ENCODE data around the gene ZNF783. TPM values are rescaled to one million over a fixed set of nuclear protein-coding genes. Genes with fewer than 3 reads are reported as not detected.
"Not testable (repeated sequence)": the region's sequence is repeated elsewhere in the genome, so short reads cannot be mapped to it uniquely, and the experiment has no call there.

Gene ZNF783
- total and polyA plus RNA-seq, 9 donors: 5.5 to 27.6 (median 17.0) TPM

DNA sequence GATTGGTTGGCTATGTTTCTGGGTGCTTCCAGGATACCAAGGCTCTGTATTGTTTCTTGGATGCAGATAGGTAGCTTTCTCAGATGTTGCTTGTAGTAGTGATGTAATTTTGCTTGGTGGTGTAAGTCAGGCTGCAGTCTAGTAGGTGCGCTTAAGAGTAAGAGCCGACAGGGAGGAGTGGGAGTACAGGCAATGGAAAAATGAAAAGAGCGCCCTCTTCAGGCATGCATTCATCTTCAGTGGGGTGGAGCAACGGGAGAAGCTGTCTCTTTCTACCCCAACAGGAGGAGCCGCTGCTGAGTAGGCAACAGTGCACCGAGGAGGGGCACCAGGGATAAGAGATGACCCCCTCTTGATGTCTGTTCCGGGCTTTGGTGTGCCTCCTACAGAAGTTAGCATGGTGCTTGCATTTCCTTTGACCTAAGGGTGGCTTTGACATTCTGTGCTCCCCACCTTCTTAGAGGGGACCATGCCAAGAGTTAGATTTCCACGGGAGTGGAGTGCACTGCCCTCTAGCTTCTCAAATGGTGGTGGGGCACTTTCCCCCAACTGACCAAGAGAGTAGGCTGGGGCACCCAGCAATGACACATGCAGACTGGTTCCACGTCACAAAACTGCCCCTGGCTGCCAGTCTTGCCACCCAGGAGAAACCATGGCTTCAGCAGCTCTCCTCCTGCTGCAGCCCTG lies 56.1 kb downstream of the ZNF783 start:
- Histone ChIP-seq H3K27ac (no peak overlapping the region), H3K4me1 (ENCODE audit: insufficient read depth) (no peaks in the 10 kb centered on the region), H3K9me3 (no peaks in the 10 kb centered on the region), H3K4me3 (no peak overlapping the region), H3K36me3 (no peaks in the 10 kb centered on the region), H3K27me3 (no peaks in the 10 kb centered on the region)
- no peak for DNase-seq
- 61 to 73% (median 71%) methylated on average over 9 of the region's 9 CpGs for whole genome bisulfite sequencing, 3 donors
- TF ChIP-seq POLR2A (IDR thresholded peaks at IDR 0.05) (no peak), EP300 (IDR thresholded peaks at IDR 0.05) (no peak)
- TF ChIP-seq, protein P1, sequence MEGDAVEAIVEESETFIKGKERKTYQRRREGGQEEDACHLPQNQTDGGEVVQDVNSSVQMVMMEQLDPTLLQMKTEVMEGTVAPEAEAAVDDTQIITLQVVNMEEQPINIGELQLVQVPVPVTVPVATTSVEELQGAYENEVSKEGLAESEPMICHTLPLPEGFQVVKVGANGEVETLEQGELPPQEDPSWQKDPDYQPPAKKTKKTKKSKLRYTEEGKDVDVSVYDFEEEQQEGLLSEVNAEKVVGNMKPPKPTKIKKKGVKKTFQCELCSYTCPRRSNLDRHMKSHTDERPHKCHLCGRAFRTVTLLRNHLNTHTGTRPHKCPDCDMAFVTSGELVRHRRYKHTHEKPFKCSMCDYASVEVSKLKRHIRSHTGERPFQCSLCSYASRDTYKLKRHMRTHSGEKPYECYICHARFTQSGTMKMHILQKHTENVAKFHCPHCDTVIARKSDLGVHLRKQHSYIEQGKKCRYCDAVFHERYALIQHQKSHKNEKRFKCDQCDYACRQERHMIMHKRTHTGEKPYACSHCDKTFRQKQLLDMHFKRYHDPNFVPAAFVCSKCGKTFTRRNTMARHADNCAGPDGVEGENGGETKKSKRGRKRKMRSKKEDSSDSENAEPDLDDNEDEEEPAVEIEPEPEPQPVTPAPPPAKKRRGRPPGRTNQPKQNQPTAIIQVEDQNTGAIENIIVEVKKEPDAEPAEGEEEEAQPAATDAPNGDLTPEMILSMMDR (IDR thresholded peaks at IDR 0.05): no peak
- intact Hi-C loops (cut with DNase I): no loop called here

DNA sequence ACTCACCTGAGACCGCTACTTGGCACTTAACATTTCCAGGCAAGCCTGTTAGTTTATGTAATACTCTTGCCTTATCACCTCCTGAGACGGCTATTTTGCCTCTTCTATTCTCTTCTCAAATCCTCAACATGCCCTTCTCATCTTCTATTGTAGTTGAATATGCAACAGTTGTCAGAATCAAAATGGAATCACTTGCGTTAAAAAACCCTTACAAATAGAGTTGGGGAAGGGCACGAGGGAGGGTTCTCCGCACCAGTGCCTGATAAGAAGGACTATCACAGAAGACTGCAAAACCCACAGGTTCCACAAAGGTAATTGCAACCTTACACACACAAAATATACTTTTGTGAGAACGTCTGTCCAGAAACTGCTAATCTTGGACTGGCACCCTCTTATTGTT lies 57.4 kb downstream of the ZNF783 start:
- TF ChIP-seq, protein P1 (IDR thresholded peaks at IDR 0.05): no peak
- TF ChIP-seq EP300 (IDR thresholded peaks at IDR 0.05) (no peak), POLR2A (IDR thresholded peaks at IDR 0.05) (no peak)
- H3K4me3 ChIP-seq: no peak overlapping the region
- H3K4me1 ChIP-seq (ENCODE audit: insufficient read depth): no peaks in the 10 kb centered on the region
- intact Hi-C loops (cut with DNase I): no loop called here
- H3K9me3 ChIP-seq: no peaks in the 10 kb centered on the region
- no peaks in the 10 kb centered on the region for H3K27me3 ChIP-seq
- no peak overlapping the region for H3K27ac ChIP-seq
- DNase-seq: no peak
- 87 to 89% (median 87%) methylated on average over 6 of the region's 6 CpGs for WGBS, 3 donors
- no peaks in the 10 kb centered on the region for H3K36me3 ChIP-seq

DNA sequence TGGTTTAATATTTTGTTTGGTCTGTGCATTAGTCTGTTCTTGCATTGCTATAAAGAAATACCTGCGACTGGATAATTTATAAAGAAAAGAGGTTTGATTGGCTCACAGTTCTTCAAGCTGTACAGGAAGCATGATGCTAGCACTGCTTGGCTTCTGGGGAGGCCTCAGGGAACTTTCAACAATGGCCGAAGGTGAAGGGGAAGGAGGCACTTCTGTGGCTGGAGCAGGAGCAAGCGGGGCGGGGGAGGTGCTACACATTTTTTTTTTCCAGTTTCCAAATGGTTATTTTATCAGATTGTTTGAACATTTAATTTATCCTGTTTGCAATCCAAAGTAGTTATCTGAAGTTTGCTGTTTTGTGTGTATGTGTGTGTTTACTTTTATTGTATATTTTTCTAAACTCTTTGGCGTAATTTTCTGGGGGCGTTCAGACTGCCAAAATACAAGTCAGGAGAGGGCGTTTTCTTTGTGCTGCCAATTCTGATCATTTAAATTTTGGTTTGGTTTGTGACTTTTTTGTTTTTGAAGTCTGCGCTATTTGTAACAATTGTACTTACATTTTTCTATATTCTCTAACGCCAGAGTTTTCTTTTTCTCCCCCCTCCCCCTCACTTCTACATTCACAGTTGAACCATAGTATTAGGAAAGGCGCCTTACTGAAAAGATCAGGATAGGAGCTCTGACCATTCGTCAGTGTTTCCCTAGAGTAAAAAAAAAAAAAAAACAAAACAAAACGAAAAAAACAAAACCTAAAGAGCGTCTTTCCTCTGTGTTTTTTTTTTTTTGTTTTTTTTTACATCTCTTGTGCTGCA lies 58.5 kb downstream of the ZNF783 start:
- no peaks in the 10 kb centered on the region for H3K27me3 ChIP-seq
- DNase-seq: no peak
- no peaks in the 10 kb centered on the region for H3K36me3 ChIP-seq
- H3K4me1 ChIP-seq (ENCODE audit: insufficient read depth): no peaks in the 10 kb centered on the region
- intact Hi-C loops (cut with DNase I): no loop called here
- 55 to 66% (median 55%) methylated on average over 13 of the region's 13 CpGs for WGBS, 3 donors
- no peaks in the 10 kb centered on the region for H3K9me3 ChIP-seq
- no peak overlapping the region for H3K4me3 ChIP-seq
- TF ChIP-seq POLR2A (IDR thresholded peaks at IDR 0.05): no peak
- TF ChIP-seq, protein P1 (IDR thresholded peaks at IDR 0.05): no peak
- no peak for TF ChIP-seq EP300 (IDR thresholded peaks at IDR 0.05)
- no peak overlapping the region for H3K27ac ChIP-seq

DNA sequence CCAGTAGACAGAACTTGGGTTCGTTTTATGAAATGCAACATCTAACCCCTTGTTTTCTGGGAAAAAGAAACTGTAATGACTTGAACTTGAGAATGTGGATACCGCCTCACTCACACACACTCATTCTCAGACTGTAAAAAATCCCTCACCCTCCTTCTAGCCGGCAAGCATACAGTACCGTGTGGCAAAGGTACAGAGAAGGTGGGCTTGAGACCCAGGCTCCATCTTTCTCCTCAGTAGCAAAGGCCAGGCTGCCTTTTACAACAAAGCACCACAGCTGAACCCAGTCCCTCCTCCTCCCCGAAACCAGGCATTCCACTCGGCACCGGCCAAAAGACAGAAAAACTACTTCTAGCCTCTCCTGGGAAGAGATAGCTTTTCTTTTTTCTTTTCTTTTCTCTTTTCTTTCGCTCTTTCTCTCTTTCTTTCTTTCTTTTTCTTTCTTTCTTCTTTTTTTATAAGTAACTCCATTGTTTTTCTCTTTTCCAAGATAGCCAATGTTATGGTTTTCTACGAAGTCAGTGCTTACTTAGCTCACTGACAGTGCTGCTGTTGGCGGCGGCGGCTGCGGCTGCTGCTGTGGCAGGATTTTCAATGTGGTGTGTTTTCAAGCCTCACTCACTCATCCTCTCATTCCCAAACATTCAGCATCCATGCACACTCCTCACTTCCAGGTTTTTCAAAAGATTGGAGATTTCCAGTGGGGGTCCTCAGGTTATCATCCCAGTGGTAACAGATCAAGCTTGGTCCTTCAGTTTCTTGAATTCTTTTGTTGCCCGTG lies 59.3 kb downstream of the ZNF783 start:
- 45 to 56% (median 48%) methylated on average over 14 of the region's 14 CpGs for WGBS, 3 donors
- peak overlapping the region; percentile 31 for H3K4me3 ChIP-seq
- not testable (repeated sequence) for H3K27ac ChIP-seq

More for the DNA sequence above, 59.3 kb downstream of the ZNF783 start:
- H3K27me3 ChIP-seq; DNase-seq; H3K9me3 ChIP-seq; intact Hi-C loops (cut with DNase I); H3K36me3 ChIP-seq; H3K4me1 ChIP-seq (ENCODE audit: insufficient read depth): not testable (repeated sequence)

Measured in ovary (tissue), 9 donors.